OCI-LY1 (cell line): Measurements from ENCODE around the gene EDDM13.

ENCODE experiments used
- H2AFZ ChIP-seq: fragments of 200-600 bp; sonication (generic), shearing (Covaris generic); 2 replicates; pipeline ENCODE4 v1.6.0; 2014; ENCODE audit warnings: antibody characterized with exemption, mild to moderate bottlenecking, low read length
- H3F3A ChIP-seq: fragments of 200-600 bp; sonication (generic), shearing (Covaris generic); 2 replicates; pipeline ENCODE4 v1.6.0; 2014; ENCODE audit warnings: mild to moderate bottlenecking, antibody characterized with exemption, low read length, moderate library complexity; ENCODE audit not compliant: insufficient read depth
- H3K27ac ChIP-seq: fragments of 200-600 bp; sonication (generic); 2 replicates; pipeline ENCODE4 v1.5.1; 2014; ENCODE audit warnings: low read length, mixed run types, mild to moderate bottlenecking, low read depth; ENCODE audit not compliant: poor library complexity, severe bottlenecking
- H3K27me3 ChIP-seq: fragments of 200-600 bp; sonication (generic); 2 replicates; pipeline ENCODE4 v1.6.0; 2014; ENCODE audit warnings: antibody characterized with exemption, mild to moderate bottlenecking, low read length, moderate library complexity; ENCODE audit not compliant: insufficient read depth
- H3K36me3 ChIP-seq: fragments of 200-600 bp; sonication (generic); 2 replicates; pipeline ENCODE4 v1.6.1; 2014; ENCODE audit warnings: mild to moderate bottlenecking, antibody characterized with exemption, low read length, moderate library complexity, mixed read lengths; ENCODE audit not compliant: insufficient read depth
- H3K4me1 ChIP-seq: fragments of 200-600 bp; sonication (generic); 2 replicates; pipeline ENCODE4 v1.5.1; 2014; ENCODE audit warnings: mild to moderate bottlenecking, low read length, moderate library complexity; ENCODE audit not compliant: insufficient read depth, severe bottlenecking
- H3K4me2 ChIP-seq: fragments of 200-600 bp; sonication (generic), shearing (Covaris generic); 2 replicates; pipeline ENCODE4 v1.6.1; 2014; ENCODE audit warnings: low read length
- H3K4me3 ChIP-seq: fragments of 200-600 bp; sonication (generic); 2 replicates; pipeline ENCODE4 v1.5.1; 2014; ENCODE audit warnings: low read length, low read depth, mild to moderate bottlenecking, mixed read lengths; ENCODE audit not compliant: poor library complexity, severe bottlenecking
- H3K79me2 ChIP-seq: fragments of 200-600 bp; shearing (Covaris generic); 2 replicates; pipeline ENCODE4 v1.6.1; 2016; ENCODE audit warnings: mixed run types, low read length, mixed read lengths; ENCODE audit not compliant: insufficient read depth
- H3K9ac ChIP-seq: fragments of 200-600 bp; sonication (generic), shearing (Covaris generic); 2 replicates; pipeline ENCODE4 v1.6.1; 2014; ENCODE audit warnings: mild to moderate bottlenecking, low read length, mixed read lengths
- H3K9me2 ChIP-seq: fragments of 200-600 bp; sonication (generic), shearing (Covaris generic); 2 replicates; pipeline ENCODE4 v1.6.1; 2014; ENCODE audit warnings: low read depth, mild to moderate bottlenecking, low read length, mixed read lengths
- H3K9me3 ChIP-seq: fragments of 200-600 bp; shearing (Covaris generic); 2 replicates; pipeline ENCODE4 v1.6.1; 2014; ENCODE audit warnings: low read length, mixed read lengths
- H4K20me1 ChIP-seq: fragments of 200-600 bp; sonication (generic), shearing (Covaris generic); 2 replicates; pipeline ENCODE4 v1.6.0; 2016; ENCODE audit warnings: mild to moderate bottlenecking, low read length; ENCODE audit not compliant: insufficient read depth
- CTCF ChIP-seq: fragments of 200-600 bp; sonication (generic), shearing (Covaris generic); IDR thresholded peaks from 2 replicates; pipeline ENCODE4 v1.5.1; 2017; ENCODE audit warnings: mild to moderate bottlenecking, antibody characterized with exemption, low read length, moderate library complexity, mixed read lengths
- EZH2 ChIP-seq: fragments of 200-600 bp; sonication (generic), shearing (Covaris generic); IDR thresholded peaks from 2 replicates; pipeline ENCODE4 v1.8.0; 2017; ENCODE audit warnings: borderline replicate concordance, mixed run types, mild to moderate bottlenecking, antibody characterized with exemption, low read length, moderate library complexity, mixed read lengths

The EDDM13 gene

GRCh38 chr19:56291867-56292266 is 19.3 kb downstream of the EDDM13 start:
- H3K27me3 ChIP-seq, result no peaks in the 10 kb centered on the region
- H3K4me3 ChIP-seq, result no peak overlapping the region
- TF ChIP-seq EZH2 (no peak), CTCF (no peak)

GRCh38 chr19:56294549-56294948 is 22.0 kb downstream of the EDDM13 start:
- H3K4me3 ChIP-seq, result no peak overlapping the region
- H4K20me1 ChIP-seq, result no peaks in the 10 kb centered on the region
- H3K36me3 ChIP-seq, result peaks cover 13% of the 10 kb centered on the region
- no peaks in the 10 kb centered on the region for H3F3A ChIP-seq
- no peaks in the 10 kb centered on the region for H3K27me3 ChIP-seq
- no peak for TF ChIP-seq EZH2
- no peak for TF ChIP-seq CTCF
- H2AFZ ChIP-seq, result no peak overlapping the region
- no peak overlapping the region for H3K4me2 ChIP-seq
- no peaks in the 10 kb centered on the region for H3K4me1 ChIP-seq
- no peaks in the 10 kb centered on the region for H3K9me3 ChIP-seq
- no peaks in the 10 kb centered on the region for H3K9me2 ChIP-seq
- H3K9ac ChIP-seq, result no peak overlapping the region
- no peak overlapping the region for H3K27ac ChIP-seq
- no peaks in the 10 kb centered on the region for H3K79me2 ChIP-seq

More at GRCh38 chr19:56291867-56292266, 19.3 kb downstream of the EDDM13 start:
- no peak overlapping the region for H3K9ac ChIP-seq
- H3K9me3 ChIP-seq, result no peaks in the 10 kb centered on the region
- H3K79me2 ChIP-seq, result no peaks in the 10 kb centered on the region
- no peaks in the 10 kb centered on the region for H3F3A ChIP-seq
- H4K20me1 ChIP-seq, result no peaks in the 10 kb centered on the region
- no peak overlapping the region for H3K27ac ChIP-seq
- H3K4me1 ChIP-seq, result no peaks in the 10 kb centered on the region
- H3K4me2 ChIP-seq, result no peak overlapping the region
- H3K9me2 ChIP-seq, result no peaks in the 10 kb centered on the region
- no peak overlapping the region for H2AFZ ChIP-seq
- peaks cover 13% of the 10 kb centered on the region for H3K36me3 ChIP-seq

- H3K9ac ChIP-seq, result no peak overlapping the region
- no peaks in the 10 kb centered on the region for H3F3A ChIP-seq
- H3K9me3 ChIP-seq, result no peaks in the 10 kb centered on the region
- TF ChIP-seq CTCF, result no peak
- TF ChIP-seq EZH2, result no peak
- H2AFZ ChIP-seq, result no peak overlapping the region
- H3K4me3 ChIP-seq, result no peak overlapping the region
- H3K36me3 ChIP-seq, result peaks cover 13% of the 10 kb centered on the region
- no peaks in the 10 kb centered on the region for H3K27me3 ChIP-seq
- no peak overlapping the region for H3K27ac ChIP-seq
- no peaks in the 10 kb centered on the region for H3K9me2 ChIP-seq
- no peak overlapping the region for H3K4me2 ChIP-seq
- no peaks in the 10 kb centered on the region for H3K79me2 ChIP-seq
- no peaks in the 10 kb centered on the region for H3K4me1 ChIP-seq
- no peaks in the 10 kb centered on the region for H4K20me1 ChIP-seq
Observed at GRCh38 chr19:56295531-56296455, 23.2 kb downstream of the EDDM13 start.
